Transverse colon (tissue), 4 donors: Measurements from ENCODE around the gene CXorf38. TPM values are rescaled to one million over a fixed set of nuclear protein-coding genes. Genes with fewer than 3 reads are reported as not detected.

ENCODE experiments used
- DNase-seq: peaks from one replicate; pipeline ENCODE4 v3.0.0-alpha.2; 2019
- H3K27ac ChIP-seq, 4 donors: fragments of 200-600 bp; sonication (generic); 2 replicates each; pipeline ENCODE4 v1.5.1; 2016 to 2018; ENCODE audit warnings: inconsistent platforms in 4 of 4
- H3K27me3 ChIP-seq: fragments of 200-600 bp; sonication (generic); 2 replicates; pipeline ENCODE4 v1.5.1; 2017; ENCODE audit warnings: inconsistent platforms
- H3K36me3 ChIP-seq, 4 donors: fragments of 200-600 bp; sonication (generic); 2 replicates each; pipeline ENCODE4 v1.5.1; 2017 to 2019; ENCODE audit warnings: inconsistent platforms in 4 of 4
- H3K4me1 ChIP-seq, 4 donors: fragments of 200-600 bp; sonication (generic); 2 replicates each; pipeline ENCODE4 v1.5.1; 2017 to 2020; ENCODE audit warnings: inconsistent platforms in 4 of 4
- H3K4me3 ChIP-seq, 4 donors: fragments of 200-600 bp; sonication (generic); 1 replicate in 1 of 4; 2 replicates in 3 of 4; pipeline versions ENCODE4 v1.5.1 to v1.6.1; 2017 to 2019; ENCODE audit warnings: inconsistent platforms in 4 of 4
- H3K9me3 ChIP-seq, 2 donors: fragments of 200-600 bp; sonication (generic); 2 replicates each; pipeline ENCODE4 v1.5.1; 2017 to 2019; ENCODE audit warnings: inconsistent platforms in 2 of 2
- CTCF ChIP-seq, 5 experiments: fragments of 200-600 bp in 3 of 5; fragments of 450-650 bp in 2 of 5; sonication (generic) in 3 of 5; IDR thresholded peaks; 1 replicate in 2 of 5; 2 replicates in 3 of 5; pipeline ENCODE4 v1.5.1; 2016 to 2017; ENCODE audit warnings: antibody characterized with exemption in 5 of 5, inconsistent platforms in 3 of 5, mild to moderate bottlenecking in 2 of 5, moderate library complexity in 1 of 5
- EP300 ChIP-seq: sonication (generic); formaldehyde crosslinking; IDR thresholded peaks from one replicate; pipeline ENCODE4 v1.6.1; 2017; ENCODE audit warnings: antibody characterized with exemption, low read depth
- POLR2A ChIP-seq: fragments of 450-650 bp; IDR thresholded peaks from one replicate; pipeline ENCODE4 v1.6.1; 2016; ENCODE audit warnings: antibody characterized with exemption, mild to moderate bottlenecking, moderate library complexity
- POLR2AphosphoS5 ChIP-seq, 3 donors: sonication (generic); formaldehyde crosslinking; IDR thresholded peaks; one replicate each; pipeline ENCODE4 v1.6.1; 2016; ENCODE audit warnings: antibody characterized with exemption in 3 of 3
- WGBS, 2 donors: methylation state at CpG; one replicate each; pipeline ENCODE4 v1.1.5; 2018; ENCODE audit warnings: low coverage in 1 of 2; 5-methylcytosine and 5-hydroxymethylcytosine counted together
- in situ Hi-C, 4 donors: fragments of 200-750 bp; cut with MboI; loops; one replicate each; pipeline versions ENCODE4 v1.15.0 to v1.15.1; 2017; ENCODE audit warnings: low sequenced_read_pairs in 3 of 4, low pct_ligation_motif_present in 1 of 4, low pct_unique_long_range_greater_than_20kb in 1 of 4
- intact Hi-C: fragments of 100-400 bp; cut with DNase I; formaldehyde crosslinking; loops from one replicate; pipeline ENCODE4 v1.15.1; 2023; ENCODE audit warnings: low total_unique reads
- total RNA-seq, 4 donors: library from RNA; depleted of rRNA; stranded (reverse); fragments of >200 nt; gene quantifications; one replicate each; pipeline ENCODE4 v1.1.0, GENCODE V29; 2016

CXorf38 gene
- total RNA-seq, 4 donors from 2014 or later = 5.4 to 18.6 (median 12.1) TPM

DNA sequence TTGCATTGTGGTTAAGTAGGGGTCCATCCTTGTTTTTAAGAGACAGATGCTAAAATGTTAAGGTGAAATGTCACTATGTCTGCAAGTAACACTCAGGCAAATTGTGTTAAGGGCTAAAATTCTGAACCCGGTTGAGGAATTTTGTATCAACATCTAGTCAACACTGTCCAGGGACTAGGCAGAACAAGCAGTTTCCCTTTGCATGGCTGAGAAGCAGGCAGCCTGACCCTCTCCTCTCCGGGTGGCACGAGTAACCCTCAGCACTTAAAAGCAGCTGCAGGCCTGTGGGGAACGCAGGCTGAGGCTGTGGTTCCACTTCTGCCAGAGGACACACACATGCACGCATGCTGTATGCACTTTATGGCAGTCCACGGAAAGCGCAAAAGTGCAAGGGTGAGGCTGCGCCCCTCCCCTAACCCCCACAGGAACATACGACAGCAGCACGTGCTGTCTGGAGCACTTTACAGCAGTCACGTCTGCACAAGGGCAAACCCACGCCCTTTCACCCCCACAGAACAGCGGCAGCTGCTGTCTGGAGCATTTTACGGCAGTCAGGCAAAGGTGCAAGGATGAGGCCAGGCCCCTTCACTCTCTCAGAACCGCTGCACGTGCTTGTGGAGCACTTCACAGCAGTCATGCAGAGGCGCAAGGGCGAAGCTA lies 24.8 kb downstream of the CXorf38 start:
- no peaks in the 10 kb centered on the region for H3K36me3 ChIP-seq
- no peaks in the 10 kb centered on the region for H3K27me3 ChIP-seq
- H3K27ac ChIP-seq = peak overlapping the region in 1 of 4 donors; percentile 3
- H3K9me3 ChIP-seq = no peaks in the 10 kb centered on the region
- intact Hi-C loops = no loop called here
- 70% methylated on average over 18 of the region's 18 CpGs; no CpG with 5 or more reads in 1 of the 2 donors for WGBS, 2 donors
- DNase-seq = peak; percentile 52
- in situ Hi-C loops = no loop called here
- no peak for TF ChIP-seq CTCF (IDR thresholded peaks at IDR 0.05)
- peak in 1 of 3 donors; percentile 22 for TF ChIP-seq POLR2AphosphoS5 (IDR thresholded peaks at IDR 0.05)
- no peak overlapping the region for H3K4me3 ChIP-seq
- H3K4me1 ChIP-seq = no peaks in the 10 kb centered on the region

GRCh38 chrX:40617566-40617965 lies 29.8 kb downstream of the CXorf38 start:
- in situ Hi-C loops = no loop called here

DNA sequence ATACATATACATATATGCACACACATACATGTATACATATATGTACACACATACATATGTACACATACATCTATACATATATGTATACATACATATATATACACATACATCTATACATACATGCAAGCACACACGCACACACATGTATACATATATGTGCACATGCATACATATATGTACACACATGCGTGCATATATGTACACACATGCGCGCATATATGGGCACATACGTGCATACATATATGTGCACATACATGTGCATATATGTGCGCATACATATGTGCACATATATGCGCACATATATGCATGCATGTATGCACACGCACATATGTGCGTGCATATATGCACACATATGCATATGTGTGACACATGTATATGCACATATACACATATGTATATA lies 31.4 kb downstream of the CXorf38 start:
- DNase-seq = no peak
- Histone ChIP-seq H3K27me3 (no peaks in the 10 kb centered on the region), H3K9me3 (no peaks in the 10 kb centered on the region), H3K27ac (no peak overlapping the region), H3K36me3 (no peaks in the 10 kb centered on the region), H3K4me3 (no peak overlapping the region), H3K4me1 (no peaks in the 10 kb centered on the region)
- 83 to 91% methylated on average over 4 to 9 of the region's 9 CpGs for WGBS, 2 donors
- intact Hi-C loops = no loop called here
- in situ Hi-C loops = no loop called here
- no peak for TF ChIP-seq POLR2AphosphoS5 (IDR thresholded peaks at IDR 0.05)
- no peak for TF ChIP-seq EP300
- no peak for TF ChIP-seq POLR2A
- TF ChIP-seq CTCF (IDR thresholded peaks at IDR 0.05) = no peak

More at GRCh38 chrX:40617566-40617965, 29.8 kb downstream of the CXorf38 start:
- Histone ChIP-seq H3K36me3 (no peaks in the 10 kb centered on the region), H3K4me1 (no peaks in the 10 kb centered on the region), H3K4me3 (no peak overlapping the region), H3K27ac (no peak overlapping the region), H3K27me3 (no peaks in the 10 kb centered on the region), H3K9me3 (no peaks in the 10 kb centered on the region)
- intact Hi-C loops = no loop called here
- TF ChIP-seq POLR2AphosphoS5 (IDR thresholded peaks at IDR 0.05) (no peak), POLR2A (no peak)
- DNase-seq = no peak
- 80 to 82% methylated on average over 5 to 7 of the region's 7 CpGs for WGBS, 2 donors

GRCh38 chrX:40612511-40612910 lies 34.9 kb downstream of the CXorf38 start:
- in situ Hi-C loops = no loop called here
- intact Hi-C loops = no loop called here
- no peak overlapping the region for H3K4me3 ChIP-seq
- H3K9me3 ChIP-seq = no peaks in the 10 kb centered on the region
- WGBS, 2 donors = 47 to 54% methylated on average over 3 to 4 of the region's 4 CpGs
- TF ChIP-seq POLR2A (no peak), POLR2AphosphoS5 (IDR thresholded peaks at IDR 0.05) (no peak), CTCF (IDR thresholded peaks at IDR 0.05) (no peak), EP300 (no peak)
- no peaks in the 10 kb centered on the region for H3K27me3 ChIP-seq
- H3K36me3 ChIP-seq = no peaks in the 10 kb centered on the region
- H3K4me1 ChIP-seq = no peaks in the 10 kb centered on the region
- DNase-seq = no peak
- no peak overlapping the region for H3K27ac ChIP-seq

DNA sequence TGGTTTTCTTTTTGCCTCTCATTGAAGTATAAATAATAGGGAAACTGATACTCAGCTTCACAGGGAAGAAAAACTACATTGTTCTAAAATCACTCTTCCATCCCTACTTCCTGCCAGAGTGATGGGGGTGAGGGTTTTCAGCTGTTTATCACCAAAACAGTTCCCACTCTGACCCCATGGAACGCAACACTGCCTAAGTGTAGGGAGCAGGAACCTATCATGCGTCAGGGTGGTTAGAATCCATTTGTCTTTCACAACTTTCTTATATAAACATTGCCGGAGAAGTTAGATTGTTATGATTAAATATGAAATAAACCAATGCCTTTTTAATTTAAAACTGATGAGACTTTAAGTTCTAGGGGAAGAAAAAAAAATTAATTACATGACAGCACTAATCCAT lies 40.0 kb downstream of the CXorf38 start:
- Histone ChIP-seq H3K27ac (no peak overlapping the region), H3K9me3 (no peaks in the 10 kb centered on the region), H3K4me1 (no peaks in the 10 kb centered on the region), H3K4me3 (no peak overlapping the region), H3K27me3 (no peaks in the 10 kb centered on the region), H3K36me3 (no peaks in the 10 kb centered on the region)
- DNase-seq = no peak
- TF ChIP-seq CTCF (IDR thresholded peaks at IDR 0.05) = no peak
- no peak for TF ChIP-seq EP300
- WGBS, 2 donors = 69 to 84% methylated on average over 3 of the region's 3 CpGs
- in situ Hi-C loops = no loop called here
- intact Hi-C loops = no loop called here
